Measurements from ENCODE around the gene ALAS2. TPM values are rescaled to one million over a fixed set of nuclear protein-coding genes. Genes with fewer than 3 reads are reported as not detected.
A peak's percentile ranks its signal among the peaks of the same experiment; 100 is the strongest.
"Not testable (repeated sequence)": the region's sequence is repeated elsewhere in the genome, so short reads cannot be mapped to it uniquely, and the experiment has no call there.

The ALAS2 gene
- total and polyA plus RNA-seq, 2 donors from 2014 or later: 0.79 TPM; not detected in 1

DNA sequence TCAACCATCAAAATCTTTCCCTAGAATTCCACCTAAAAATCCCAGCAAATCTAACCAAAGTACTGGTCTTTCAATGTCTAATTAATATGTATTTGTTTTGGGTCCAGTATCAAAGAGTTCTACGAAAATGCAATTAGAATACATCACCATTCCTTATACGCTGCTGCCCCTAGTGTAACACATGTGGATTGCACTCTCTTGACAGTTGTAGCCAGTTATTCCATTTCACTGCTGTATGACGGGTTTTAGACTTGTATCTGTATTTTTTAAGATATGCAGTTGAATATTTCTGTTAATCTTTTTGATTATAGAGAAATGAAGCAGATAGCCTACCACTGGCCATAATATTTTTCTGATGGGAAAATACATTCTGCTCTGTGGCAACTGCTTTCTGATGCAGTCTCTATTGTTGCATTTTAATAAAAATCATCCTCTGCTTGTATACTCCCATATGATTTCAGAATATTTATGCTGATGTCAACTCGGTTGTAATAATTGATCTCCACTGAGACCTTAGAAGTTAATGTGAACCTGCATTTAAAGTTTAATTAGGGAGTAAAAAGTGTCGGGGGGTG lies 27.0 kb upstream of the ALAS2 start:
- Histone ChIP-seq H3K27ac (ENCODE audit: low read depth in 2 of 2, low read length in 2 of 2) (no peak overlapping the region), H3K27me3 (ENCODE audit: control insufficient read depth, insufficient read depth, low read length) (no peaks in the 10 kb centered on the region), H3K9me3 (ENCODE audit: control insufficient read depth in 2 of 3, insufficient read depth in 1 of 3, low read length in 3 of 3) (no peaks in the 10 kb centered on the region), H3K4me1 (ENCODE audit: control insufficient read depth in 2 of 3, insufficient read depth in 2 of 3, low read depth in 1 of 3, low read length in 3 of 3) (peaks cover 0 to 3% (median 0%) of the 10 kb centered on the region in 3 donors), H3K4me3 (ENCODE audit: low read length in 3 of 3) (peak overlapping the region in 2 of 3 donors; percentile 46 to 52), H3K9ac (ENCODE audit: low read length in 3 of 3) (peak overlapping the region in 1 of 3 donors; percentile 19), H3K36me3 (ENCODE audit: control insufficient read depth in 2 of 3, insufficient read depth in 3 of 3, low read length in 3 of 3) (no peaks in the 10 kb centered on the region)
- peak; percentile 97 for FAIRE-seq
- peak in 2 of 5 donors; percentile 32 to 60 for DNase-seq
- TF ChIP-seq CTCF (IDR thresholded peaks at IDR 0.05; ENCODE audit: borderline replicate concordance, extremely low read depth, insufficient read depth): peak; percentile 77
- intact Hi-C loops (cut with DNase I): no loop called here

DNA sequence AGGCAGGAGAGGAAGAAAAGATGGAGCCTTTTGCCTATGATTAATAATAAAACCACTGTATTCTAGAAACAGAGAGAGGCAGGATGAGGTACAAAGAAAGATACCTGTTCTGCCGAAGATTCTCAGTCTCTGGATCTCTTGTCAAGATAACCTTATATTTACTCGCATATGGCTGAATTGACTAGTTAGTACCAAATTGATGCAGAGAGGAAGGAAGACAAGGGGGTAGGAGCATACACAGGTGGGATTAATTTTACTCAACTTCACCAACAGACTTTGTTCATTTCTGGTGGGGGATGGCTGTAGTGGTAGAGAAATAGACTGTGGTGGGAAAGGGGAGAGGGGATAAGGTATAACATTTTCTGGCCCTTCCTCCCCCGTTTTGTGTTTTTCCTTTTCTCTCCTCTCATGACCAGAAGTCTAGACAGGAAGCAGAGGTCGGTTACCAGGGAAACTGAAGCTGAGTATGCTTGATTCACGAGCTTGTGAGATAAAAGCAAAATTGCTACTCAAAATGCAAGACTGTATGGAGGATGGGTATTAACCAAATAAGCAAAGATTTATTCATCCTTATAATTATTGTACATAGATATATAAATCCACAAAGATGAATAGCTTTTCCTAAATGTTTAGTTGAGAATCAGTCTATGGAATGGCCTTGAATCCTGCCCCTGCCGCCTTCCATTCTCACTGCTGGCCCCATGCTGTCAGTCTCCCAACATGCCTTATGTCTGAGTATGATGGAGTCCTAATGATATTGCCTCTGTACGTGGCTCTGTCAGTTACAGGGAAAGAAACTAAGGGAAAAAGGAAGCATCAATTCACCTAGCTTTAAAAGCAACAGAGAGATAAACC lies 26.3 kb upstream of the ALAS2 start:
- Histone ChIP-seq H3K9ac (ENCODE audit: low read length in 3 of 3) (peak overlapping the region in 1 of 3 donors; percentile 19), H3K36me3 (ENCODE audit: control insufficient read depth in 2 of 3, insufficient read depth in 3 of 3, low read length in 3 of 3) (no peaks in the 10 kb centered on the region), H3K9me3 (ENCODE audit: control insufficient read depth in 2 of 3, insufficient read depth in 1 of 3, low read length in 3 of 3) (no peaks in the 10 kb centered on the region), H3K27me3 (ENCODE audit: control insufficient read depth, insufficient read depth, low read length) (no peaks in the 10 kb centered on the region), H3K4me1 (ENCODE audit: control insufficient read depth in 2 of 3, insufficient read depth in 2 of 3, low read depth in 1 of 3, low read length in 3 of 3) (peaks cover 0 to 3% (median 0%) of the 10 kb centered on the region in 3 donors), H3K27ac (ENCODE audit: low read depth in 2 of 2, low read length in 2 of 2) (no peak overlapping the region), H3K4me3 (ENCODE audit: low read length in 3 of 3) (peak overlapping the region in 2 of 3 donors; percentile 46 to 52)
- peak in 2 of 5 donors; percentile 39 to 72 for DNase-seq
- FAIRE-seq: no peak
- TF ChIP-seq CTCF (IDR thresholded peaks at IDR 0.05; ENCODE audit: borderline replicate concordance, extremely low read depth, insufficient read depth): no peak
- intact Hi-C loops (cut with DNase I): no loop called here

GRCh38 chrX:55050599-55050998 lies 19.8 kb upstream of the ALAS2 start:
- H3K4me1 ChIP-seq (ENCODE audit: control insufficient read depth in 2 of 3, insufficient read depth in 2 of 3, low read depth in 1 of 3, low read length in 3 of 3); DNase-seq; H3K9me3 ChIP-seq (ENCODE audit: control insufficient read depth in 2 of 3, insufficient read depth in 1 of 3, low read length in 3 of 3); FAIRE-seq; H3K27ac ChIP-seq (ENCODE audit: low read depth in 2 of 2, low read length in 2 of 2); H3K9ac ChIP-seq (ENCODE audit: low read length in 3 of 3); H3K27me3 ChIP-seq (ENCODE audit: control insufficient read depth, insufficient read depth, low read length); H3K4me3 ChIP-seq (ENCODE audit: low read length in 3 of 3); H3K36me3 ChIP-seq (ENCODE audit: control insufficient read depth in 2 of 3, insufficient read depth in 3 of 3, low read length in 3 of 3); intact Hi-C loops (cut with DNase I): not testable (repeated sequence)

DNA sequence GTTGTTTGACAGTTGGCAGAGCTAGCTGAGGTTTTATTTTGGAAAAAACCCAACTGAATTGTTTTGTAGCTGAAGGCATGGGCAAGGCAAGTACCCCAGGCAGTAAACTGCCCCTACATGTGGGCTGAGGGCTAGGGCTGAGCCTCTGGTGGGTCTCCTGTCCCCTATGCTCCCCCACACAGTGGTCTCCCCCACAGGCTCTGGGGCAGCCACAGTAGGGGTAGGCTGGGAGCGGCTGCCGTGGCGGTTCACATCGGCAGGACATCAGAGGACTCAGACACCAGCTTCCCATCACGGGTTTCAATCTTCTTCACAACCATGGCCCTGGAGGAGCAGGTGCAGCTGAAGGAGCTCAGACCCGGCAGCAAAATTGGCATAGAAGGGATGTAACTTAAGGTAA lies 10.7 kb upstream of the ALAS2 start:
- no peak overlapping the region for H3K27ac ChIP-seq (ENCODE audit: low read depth in 2 of 2, low read length in 2 of 2)
- no peak overlapping the region for H3K4me3 ChIP-seq (ENCODE audit: low read length in 3 of 3)

More for the DNA sequence above, 10.7 kb upstream of the ALAS2 start:
- intact Hi-C loops (cut with DNase I): no loop called here
- H3K27me3 ChIP-seq (ENCODE audit: control insufficient read depth, insufficient read depth, low read length): no peaks in the 10 kb centered on the region
- H3K4me1 ChIP-seq (ENCODE audit: control insufficient read depth in 2 of 3, insufficient read depth in 2 of 3, low read depth in 1 of 3, low read length in 3 of 3): no peaks in the 10 kb centered on the region
- H3K36me3 ChIP-seq (ENCODE audit: control insufficient read depth in 2 of 3, insufficient read depth in 3 of 3, low read length in 3 of 3): no peaks in the 10 kb centered on the region
- DNase-seq (peak in 1 of 5 donors; percentile 52), FAIRE-seq (no peak)
- H3K9me3 ChIP-seq (ENCODE audit: control insufficient read depth in 2 of 3, insufficient read depth in 1 of 3, low read length in 3 of 3): no peaks in the 10 kb centered on the region
- no peak for TF ChIP-seq CTCF (IDR thresholded peaks at IDR 0.05; ENCODE audit: borderline replicate concordance, extremely low read depth, insufficient read depth)
- H3K9ac ChIP-seq (ENCODE audit: low read length in 3 of 3): no peak overlapping the region
